SK-N-SH (cell line): ENCODE data around the gene ATOSB. TPM values are rescaled to one million over a fixed set of nuclear protein-coding genes. Genes with fewer than 3 reads are reported as not detected.

Experiments
- CTCF ChIA-PET: fragments of 300-600, 350-600 bp; formaldehyde crosslinking; extraction: SDS; loops from one replicate; lab custom pipeline; 2021; lab: Yijun Ruan, JAX
- POLR2A ChIA-PET: fragments of 350-600 bp; sonication (Branson Sonifier 250); formaldehyde crosslinking; extraction: SDS; loops from one replicate; lab custom pipeline; 2020; ENCODE audit warnings: antibody characterized with exemption, inconsistent platforms; lab: Yijun Ruan, JAX
- DNase-seq: peaks from one replicate; pipeline ENCODE4 v3.0.0; 2012
- H2AFZ ChIP-seq: fragments of 200-600 bp; sonication (generic); 2 replicates; pipeline ENCODE4 v1.8.1; 2016; ENCODE audit warnings: antibody characterized with exemption, mild to moderate bottlenecking, low read depth
- H3F3A ChIP-seq: fragments of 200-600 bp; sonication (generic); replicated peaks from 2 replicates; pipeline ENCODE3; 2016; ENCODE audit warnings: antibody characterized with exemption, mild to moderate bottlenecking; ENCODE audit not compliant: insufficient read depth
- H3K27ac ChIP-seq, 2 experiments: fragments of 200-500 bp in 1 of 2; fragments of 200-600 bp in 1 of 2; sonication (Bioruptor generic) in 1 of 2; sonication (generic), shearing (Covaris generic) in 1 of 2; 2 replicates each; pipeline versions ENCODE4 v1.5.1 to v1.6.1; 2014 to 2016; ENCODE audit warnings: low read depth in 2 of 2, inconsistent platforms in 1 of 2, low read length in 1 of 2, mild to moderate bottlenecking in 1 of 2, mixed read lengths in 1 of 2
- H3K27me3 ChIP-seq: fragments of 200-600 bp; sonication (generic), shearing (Covaris generic); 2 replicates; pipeline ENCODE4 v1.6.1; 2016; ENCODE audit warnings: mixed run types; ENCODE audit not compliant: insufficient read depth
- H3K36me3 ChIP-seq, 2 experiments: fragments of 200-500 bp in 1 of 2; fragments of 200-600 bp in 1 of 2; sonication (Bioruptor generic) in 1 of 2; sonication (generic) in 1 of 2; replicated peaks in 1 of 2; 2 replicates each; pipeline versions ENCODE3 to v1.5.1; 2014 to 2016; ENCODE audit warnings: low read length in 1 of 2, mild to moderate bottlenecking in 1 of 2; ENCODE audit not compliant: insufficient read depth in 2 of 2, control insufficient read depth in 1 of 2
- H3K4me1 ChIP-seq, 2 experiments: fragments of 200-500 bp in 1 of 2; fragments of 200-600 bp in 1 of 2; sonication (Bioruptor generic) in 1 of 2; sonication (generic), shearing (Covaris generic) in 1 of 2; 2 replicates each; pipeline versions ENCODE4 v1.5.1 to v1.6.1; 2014 to 2016; ENCODE audit warnings: low read depth in 1 of 2, low read length in 1 of 2, mixed run types in 1 of 2; ENCODE audit not compliant: insufficient read depth in 2 of 2, control insufficient read depth in 1 of 2
- H3K4me2 ChIP-seq: fragments of 200-600 bp; sonication (generic), shearing (Covaris generic); 2 replicates; pipeline ENCODE4 v1.6.1; 2017; ENCODE audit warnings: mixed run types
- H3K4me3 ChIP-seq, 2 experiments: fragments of 200-500 bp in 1 of 2; fragments of 200-600 bp in 1 of 2; sonication (Bioruptor generic) in 1 of 2; sonication (generic), shearing (Covaris generic) in 1 of 2; 2 replicates each; pipeline versions ENCODE4 v1.5.1 to v1.8.1; 2014 to 2016; ENCODE audit warnings: low read depth in 2 of 2, inconsistent platforms in 1 of 2, low read length in 1 of 2, mild to moderate bottlenecking in 1 of 2, mixed read lengths in 1 of 2, moderate library complexity in 1 of 2
- H3K79me2 ChIP-seq: fragments of 200-600 bp; sonication (generic); 2 replicates; pipeline ENCODE4 v1.8.1; 2017; ENCODE audit warnings: mild to moderate bottlenecking; ENCODE audit not compliant: insufficient read depth
- H3K9ac ChIP-seq: fragments of 200-600 bp; sonication (generic); 2 replicates; pipeline ENCODE4 v1.6.1; 2017; ENCODE audit warnings: mixed run types
- H3K9me2 ChIP-seq: fragments of 200-600 bp; sonication (generic); 2 replicates; pipeline ENCODE4 v1.6.1; 2017; ENCODE audit warnings: mixed run types
- H3K9me3 ChIP-seq: fragments of 200-600 bp; sonication (generic); 2 replicates; pipeline ENCODE4 v1.6.1; 2017; ENCODE audit warnings: mixed run types, mild to moderate bottlenecking, moderate library complexity
- H4K20me1 ChIP-seq: fragments of 200-600 bp; sonication (generic); 2 replicates; pipeline ENCODE4 v1.6.1; 2017; ENCODE audit warnings: mild to moderate bottlenecking, mixed run types; ENCODE audit not compliant: insufficient read depth
- ELF1 ChIP-seq: IDR thresholded peaks from 2 replicates; pipeline ENCODE4 v1.4.0; 2012
- FOSL2 ChIP-seq: IDR thresholded peaks from 2 replicates; pipeline ENCODE4 v1.4.0; 2012; ENCODE audit warnings: low read depth, mild to moderate bottlenecking, moderate library complexity, borderline replicate concordance
- FOXJ3 ChIP-seq: sonication (generic); formaldehyde crosslinking; IDR thresholded peaks from 2 replicates; pipeline ENCODE4 v1.5.1; 2020; ENCODE audit warnings: mild to moderate bottlenecking, missing genetic modification reagents
- FOXM1 ChIP-seq: IDR thresholded peaks from 2 replicates; pipeline ENCODE4 v1.4.0; 2012; ENCODE audit warnings: low read depth, mild to moderate bottlenecking
- MEF2A ChIP-seq: IDR thresholded peaks from 2 replicates; pipeline ENCODE4 v1.4.0; 2012; ENCODE audit warnings: low read depth, borderline replicate concordance
- NFIC ChIP-seq: IDR thresholded peaks from 2 replicates; pipeline ENCODE4 v1.4.0; 2012; ENCODE audit warnings: borderline replicate concordance
- POLR2AphosphoS5 ChIP-seq: IDR thresholded peaks from 2 replicates; pipeline ENCODE4 v1.6.1; 2012; ENCODE audit warnings: low read depth, low read length
- RXRA ChIP-seq: IDR thresholded peaks from 2 replicates; pipeline ENCODE4 v1.4.0; 2012; ENCODE audit warnings: low read depth, mild to moderate bottlenecking, borderline replicate concordance
- SMC3 ChIP-seq: IDR thresholded peaks from 2 replicates; pipeline ENCODE4 v1.6.1; 2012; ENCODE audit warnings: low read depth, low read length, improper control_type of control experiment
- TCF12 ChIP-seq: IDR thresholded peaks from 2 replicates; pipeline ENCODE4 v1.4.0; 2012
- YY1 ChIP-seq: IDR thresholded peaks from 2 replicates; pipeline ENCODE4 v1.4.0; 2012; ENCODE audit warnings: low read depth, mild to moderate bottlenecking
- WGBS: methylation state at CpG from one replicate; pipeline ENCODE4 v1.1.6; 2017; ENCODE audit warnings: low lambda C conversion rate; 5-methylcytosine and 5-hydroxymethylcytosine counted together
- polyA plus RNA-seq, 3 experiments: library from polyadenylated mRNA; depleted of rRNA; stranded (reverse); fragments of >200 nt; gene quantifications; 2 replicates each; pipeline ENCODE4 v1.2.3, GENCODE V29; 2012
- TF ChIP-seq, protein P1 (sequence below): fragments of 200-600 bp; sonication (generic); IDR thresholded peaks from 2 replicates; pipeline ENCODE4 v1.6.1; 2017; ENCODE audit warnings: antibody characterized with exemption, mild to moderate bottlenecking, moderate library complexity
- TF ChIP-seq, protein P2 (sequence below): IDR thresholded peaks from 2 replicates; pipeline ENCODE4 v1.4.0; 2012; ENCODE audit warnings: low read depth, borderline replicate concordance
- TF ChIP-seq, protein P3 (sequence below): IDR thresholded peaks from 2 replicates; pipeline ENCODE4 v1.4.0; 2012; ENCODE audit warnings: low read depth
- TF ChIP-seq, protein P4 (sequence below): fragments of 150-350 bp; IDR thresholded peaks from 2 replicates; pipeline ENCODE4 v1.6.1; 2016; ENCODE audit warnings: mild to moderate bottlenecking, low read depth, low read length

ATOSB gene
- polyA plus RNA-seq, 1 of the 3 experiments (the other 2 are of a cell fraction), result 42.6 TPM

DNA sequence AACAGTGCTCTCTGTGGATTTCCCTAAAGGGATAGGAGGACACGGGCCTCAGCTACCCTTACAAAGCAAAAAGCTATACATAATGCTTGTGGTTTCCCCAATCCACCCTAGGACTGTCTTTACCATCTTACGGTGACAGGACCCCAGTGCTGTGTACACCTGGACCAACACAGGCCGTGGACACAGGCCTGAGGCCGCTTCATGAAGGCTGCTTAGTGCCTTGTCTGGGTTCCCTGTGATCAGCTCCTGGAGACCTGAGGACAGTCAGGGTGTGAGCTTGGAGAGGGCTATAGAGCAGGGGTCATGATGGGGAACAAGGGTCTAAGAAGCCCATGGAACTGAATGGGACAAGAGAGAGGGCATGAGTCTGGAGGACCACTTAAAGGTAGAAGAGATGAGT, 38.8 kb downstream of the ATOSB start (continued):
- TF ChIP-seq SMC3, result no peak
- TF ChIP-seq FOXJ3 (CRISPR knock-in tag), result no peak
- no peak for TF ChIP-seq ELF1
- TF ChIP-seq, protein P1, sequence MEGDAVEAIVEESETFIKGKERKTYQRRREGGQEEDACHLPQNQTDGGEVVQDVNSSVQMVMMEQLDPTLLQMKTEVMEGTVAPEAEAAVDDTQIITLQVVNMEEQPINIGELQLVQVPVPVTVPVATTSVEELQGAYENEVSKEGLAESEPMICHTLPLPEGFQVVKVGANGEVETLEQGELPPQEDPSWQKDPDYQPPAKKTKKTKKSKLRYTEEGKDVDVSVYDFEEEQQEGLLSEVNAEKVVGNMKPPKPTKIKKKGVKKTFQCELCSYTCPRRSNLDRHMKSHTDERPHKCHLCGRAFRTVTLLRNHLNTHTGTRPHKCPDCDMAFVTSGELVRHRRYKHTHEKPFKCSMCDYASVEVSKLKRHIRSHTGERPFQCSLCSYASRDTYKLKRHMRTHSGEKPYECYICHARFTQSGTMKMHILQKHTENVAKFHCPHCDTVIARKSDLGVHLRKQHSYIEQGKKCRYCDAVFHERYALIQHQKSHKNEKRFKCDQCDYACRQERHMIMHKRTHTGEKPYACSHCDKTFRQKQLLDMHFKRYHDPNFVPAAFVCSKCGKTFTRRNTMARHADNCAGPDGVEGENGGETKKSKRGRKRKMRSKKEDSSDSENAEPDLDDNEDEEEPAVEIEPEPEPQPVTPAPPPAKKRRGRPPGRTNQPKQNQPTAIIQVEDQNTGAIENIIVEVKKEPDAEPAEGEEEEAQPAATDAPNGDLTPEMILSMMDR, result no peak

DNA sequence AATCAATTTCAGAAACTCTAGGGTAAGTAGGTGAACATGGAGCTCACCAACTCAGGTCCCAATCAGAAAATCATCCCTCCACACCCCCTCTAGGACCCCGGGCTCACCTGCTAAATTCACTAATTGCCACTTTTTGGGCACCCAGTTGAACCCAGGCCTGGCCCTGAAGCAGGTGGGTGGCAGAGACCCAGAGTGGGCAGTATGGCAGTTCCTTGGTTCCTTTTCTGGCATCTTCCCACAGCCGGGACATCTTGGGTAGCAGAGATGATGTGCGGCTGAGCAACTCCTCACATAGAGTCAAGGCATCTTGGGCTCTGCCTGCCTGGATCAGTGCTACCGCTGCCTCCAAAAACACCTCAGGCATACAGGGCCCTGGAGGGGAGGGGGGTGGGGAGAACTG, 40.3 kb downstream of the ATOSB start:
- Histone ChIP-seq H4K20me1 (peaks cover 20% of the 10 kb centered on the region), H3K4me3 (no peak overlapping the region), H3K9me2 (no peaks in the 10 kb centered on the region), H3K36me3 (peaks cover 12 to 37% of the 10 kb centered on the region in 2 experiments), H3K79me2 (peaks cover 45% of the 10 kb centered on the region), H3K9me3 (no peaks in the 10 kb centered on the region), H3K4me1 (peaks cover 19 to 24% of the 10 kb centered on the region in 2 experiments), H3F3A (peaks cover 28% of the 10 kb centered on the region), H3K4me2 (no peak overlapping the region), H3K9ac (no peak overlapping the region), H3K27me3 (no peaks in the 10 kb centered on the region), H2AFZ (no peak overlapping the region), H3K27ac (no peak overlapping the region)
- no peak for TF ChIP-seq POLR2AphosphoS5
- no peak for TF ChIP-seq NFIC
- no peak for TF ChIP-seq RXRA
- TF ChIP-seq, protein P2, sequence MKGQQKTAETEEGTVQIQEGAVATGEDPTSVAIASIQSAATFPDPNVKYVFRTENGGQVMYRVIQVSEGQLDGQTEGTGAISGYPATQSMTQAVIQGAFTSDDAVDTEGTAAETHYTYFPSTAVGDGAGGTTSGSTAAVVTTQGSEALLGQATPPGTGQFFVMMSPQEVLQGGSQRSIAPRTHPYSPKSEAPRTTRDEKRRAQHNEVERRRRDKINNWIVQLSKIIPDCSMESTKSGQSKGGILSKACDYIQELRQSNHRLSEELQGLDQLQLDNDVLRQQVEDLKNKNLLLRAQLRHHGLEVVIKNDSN, result no peak
- TF ChIP-seq, protein P3, sequence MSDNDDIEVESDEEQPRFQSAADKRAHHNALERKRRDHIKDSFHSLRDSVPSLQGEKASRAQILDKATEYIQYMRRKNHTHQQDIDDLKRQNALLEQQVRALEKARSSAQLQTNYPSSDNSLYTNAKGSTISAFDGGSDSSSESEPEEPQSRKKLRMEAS, result no peak
- no peak for TF ChIP-seq MEF2A
- TF ChIP-seq TCF12, result no peak
- TF ChIP-seq, protein P4, sequence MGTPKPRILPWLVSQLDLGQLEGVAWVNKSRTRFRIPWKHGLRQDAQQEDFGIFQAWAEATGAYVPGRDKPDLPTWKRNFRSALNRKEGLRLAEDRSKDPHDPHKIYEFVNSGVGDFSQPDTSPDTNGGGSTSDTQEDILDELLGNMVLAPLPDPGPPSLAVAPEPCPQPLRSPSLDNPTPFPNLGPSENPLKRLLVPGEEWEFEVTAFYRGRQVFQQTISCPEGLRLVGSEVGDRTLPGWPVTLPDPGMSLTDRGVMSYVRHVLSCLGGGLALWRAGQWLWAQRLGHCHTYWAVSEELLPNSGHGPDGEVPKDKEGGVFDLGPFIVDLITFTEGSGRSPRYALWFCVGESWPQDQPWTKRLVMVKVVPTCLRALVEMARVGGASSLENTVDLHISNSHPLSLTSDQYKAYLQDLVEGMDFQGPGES, result no peak
- no peak for TF ChIP-seq FOXM1
- no peak for TF ChIP-seq YY1
- no peak for TF ChIP-seq FOSL2
- ChIA-PET CTCF (no interaction called here), POLR2A (no interaction called here)
- no peak for DNase-seq
- WGBS, result 98% methylated on average over 4 of the region's 4 CpGs
